ENCODE results near the gene WNK1. TPM values are rescaled to one million over a fixed set of nuclear protein-coding genes. Genes with fewer than 3 reads are reported as not detected.
"Not testable (repeated sequence)": the region's sequence is repeated elsewhere in the genome, so short reads cannot be mapped to it uniquely, and the experiment has no call there.

The WNK1 gene
- 203 TPM for total RNA-seq

DNA sequence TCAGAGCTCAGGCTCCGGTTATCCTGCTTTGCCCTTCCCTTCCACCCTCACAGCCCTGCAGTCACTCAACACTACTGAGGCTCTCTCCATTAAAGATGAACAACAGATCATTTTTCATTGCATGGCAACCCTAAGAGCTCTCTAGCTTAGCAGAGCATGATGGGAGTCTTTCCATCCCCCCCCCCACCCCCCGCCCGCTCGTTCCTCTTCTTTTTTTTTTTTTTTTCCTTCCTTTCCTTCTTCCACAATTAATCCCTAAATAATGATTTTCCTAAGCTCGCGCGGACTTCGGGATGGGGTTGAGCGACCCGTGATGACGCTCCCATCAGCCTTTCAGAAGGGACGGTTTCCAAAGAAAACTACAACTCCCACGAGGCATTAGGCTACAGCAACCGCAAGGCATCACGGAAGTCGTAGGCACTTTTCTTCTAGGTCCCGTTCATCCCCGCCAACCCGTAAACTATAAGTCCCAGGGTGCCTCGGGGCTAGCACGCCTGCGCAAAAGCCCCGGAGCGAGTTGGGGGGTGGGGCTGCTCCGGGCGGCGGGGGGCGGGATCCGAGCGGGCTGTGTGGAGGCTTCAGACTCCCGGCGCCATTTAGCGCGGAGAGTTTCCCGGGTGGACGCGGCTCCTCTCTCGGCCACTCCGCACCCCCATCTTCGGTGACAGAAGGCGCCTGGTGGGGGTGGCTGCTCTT is at the start of gene WNK1:
Gene WNK1, plus strand, starts transcription at position 581 of the 696 bp plus-strand sequence. CDS start 987 bp downstream, outside the sequence.
- peak; percentile 98 for DNase-seq (ENCODE audit: low spot score)

DNA sequence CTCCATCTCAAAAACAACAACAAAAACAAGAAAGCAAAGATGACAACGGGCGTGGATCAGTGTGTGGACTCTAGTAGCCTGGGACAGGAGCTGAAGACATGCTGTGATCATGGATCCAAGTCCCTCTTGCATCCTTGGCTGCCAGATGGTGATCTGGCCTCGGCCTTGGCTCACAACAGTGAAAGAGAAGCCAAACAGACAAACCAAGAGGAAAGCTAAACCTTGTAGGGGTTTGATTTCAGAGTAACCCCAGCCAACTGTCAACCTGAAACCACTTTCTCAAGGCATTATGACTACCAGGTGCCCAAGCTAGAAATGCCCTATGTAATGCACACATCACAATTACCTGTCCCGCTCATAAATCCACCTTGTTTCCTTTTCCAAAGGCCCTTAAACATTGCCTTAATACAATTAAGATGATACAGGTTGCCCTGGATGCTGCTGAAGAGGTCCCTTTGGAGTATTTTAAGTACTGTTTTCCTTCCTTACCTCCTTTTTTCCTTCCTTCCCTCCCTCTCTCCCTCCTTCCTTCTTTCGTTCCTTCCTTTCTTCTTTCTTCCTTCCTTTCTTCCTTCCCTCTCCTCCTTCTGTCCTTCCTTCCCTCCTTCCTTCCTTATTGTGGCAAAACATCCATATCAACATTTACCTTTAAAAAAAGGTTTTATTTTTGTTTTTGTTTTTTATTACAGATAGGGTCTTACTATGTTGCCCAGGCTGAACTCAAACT is 47.7 kb upstream of the WNK1 start:
- no peak for DNase-seq (ENCODE audit: low spot score)

DNA sequence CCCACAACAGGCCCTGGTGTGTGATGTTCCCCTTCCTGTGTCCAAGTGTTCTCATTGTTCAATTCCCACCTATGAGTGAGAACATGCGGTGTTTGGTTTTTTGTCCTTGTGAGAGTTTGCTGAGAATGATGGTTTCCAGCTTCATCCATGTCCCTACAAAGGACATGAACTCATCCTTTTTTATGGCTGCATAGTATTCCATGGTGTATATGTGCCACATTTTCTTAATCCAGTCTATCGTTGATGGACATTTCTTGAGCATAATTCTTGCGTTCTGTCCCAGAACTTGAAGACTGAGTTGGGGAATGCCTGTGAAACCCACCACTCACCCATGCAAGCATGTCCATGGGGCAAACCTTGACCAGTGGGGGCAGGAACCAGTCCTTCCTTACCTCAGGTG is 44.3 kb upstream of the WNK1 start:
- not testable (repeated sequence) for DNase-seq (ENCODE audit: low spot score)

DNA sequence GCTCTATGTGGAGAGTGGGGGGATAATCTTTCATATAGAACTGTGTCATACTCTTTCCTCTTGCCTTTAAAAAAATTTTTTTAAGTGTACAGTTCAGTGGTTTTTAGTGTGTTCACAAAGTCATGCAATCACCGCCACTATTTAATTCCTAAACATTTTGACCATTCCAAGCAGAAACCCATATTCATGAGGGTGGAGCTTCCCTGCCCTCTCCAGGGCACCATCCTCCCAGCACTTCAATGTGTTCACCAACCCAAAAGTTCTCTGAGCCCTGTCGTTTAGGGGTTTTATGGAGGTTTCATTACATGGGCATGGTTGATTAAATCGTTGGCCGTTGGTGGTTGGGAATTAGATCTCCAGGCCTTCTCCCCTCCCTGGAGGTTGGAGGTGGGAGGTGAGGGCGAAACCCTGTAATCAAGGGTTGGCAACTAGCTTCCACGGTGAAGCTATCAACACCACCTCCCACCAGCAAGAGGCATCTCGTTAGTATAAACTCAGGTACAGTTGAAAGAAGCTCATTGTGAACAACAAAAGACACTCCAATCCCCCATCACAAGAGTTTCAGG is 42.8 kb upstream of the WNK1 start:
- DNase-seq (ENCODE audit: low spot score), result no peak

DNA sequence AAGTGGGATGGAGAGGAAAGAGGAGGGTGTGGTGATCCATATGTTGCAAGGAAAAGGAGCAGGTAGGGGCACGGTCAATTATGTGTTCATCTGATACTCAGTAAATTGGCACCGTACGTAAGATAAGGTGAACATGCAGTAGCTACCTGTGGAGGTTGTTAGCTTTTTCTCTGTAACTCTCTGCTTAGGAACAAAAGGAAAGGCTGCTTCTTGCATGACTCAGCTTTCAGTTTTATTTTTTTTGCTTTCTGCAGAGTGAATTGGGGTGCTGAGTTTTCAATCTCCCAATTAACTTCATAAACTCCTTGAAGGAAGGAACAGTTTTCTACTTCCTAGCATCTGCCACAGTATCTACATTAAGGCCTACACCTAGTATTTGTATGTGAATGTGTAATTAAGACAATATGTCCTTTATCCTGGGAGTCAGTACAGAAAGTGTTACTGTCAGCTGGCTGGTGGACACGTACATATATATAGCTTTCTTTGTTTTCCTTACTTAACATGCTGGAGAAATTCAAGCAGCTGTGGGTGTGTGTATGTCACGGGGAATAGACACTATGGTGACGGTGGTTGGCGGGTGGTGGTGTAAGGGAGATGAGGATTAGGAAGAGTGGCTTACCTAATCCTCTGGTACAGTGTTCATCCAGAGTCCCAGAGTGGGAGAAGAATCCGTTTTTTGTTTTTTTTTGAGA is 40.1 kb upstream of the WNK1 start:
- DNase-seq (ENCODE audit: low spot score), result no peak

DNA sequence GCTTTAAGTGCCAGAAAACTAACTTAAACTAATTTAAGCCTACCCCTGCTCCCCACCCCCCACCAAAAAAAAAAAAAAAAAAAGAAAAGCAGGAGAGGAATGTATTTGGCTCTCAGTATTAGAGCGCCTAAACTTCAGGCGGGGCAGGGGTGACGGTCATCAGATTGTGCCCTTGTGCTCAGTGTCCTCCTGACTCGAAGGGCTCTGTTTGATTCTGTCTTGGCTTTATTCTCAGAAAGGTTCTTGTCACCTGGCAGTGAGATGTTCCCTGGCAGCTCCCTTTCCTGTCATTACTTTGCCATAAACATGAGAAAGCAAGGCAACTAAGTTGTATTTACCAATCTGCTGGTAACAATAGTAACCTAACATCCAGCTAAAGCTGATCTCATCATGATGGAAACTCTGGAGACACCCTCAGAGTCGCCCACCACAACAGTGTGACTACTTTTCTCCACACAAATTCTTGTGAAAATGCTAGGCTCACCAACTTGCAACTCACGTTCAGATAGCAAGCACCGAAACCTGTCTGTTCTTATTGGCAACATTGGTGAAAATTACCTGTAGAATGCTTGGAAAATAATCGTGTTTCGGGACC is 39.0 kb upstream of the WNK1 start:
- DNase-seq (ENCODE audit: low spot score), result no peak

DNA sequence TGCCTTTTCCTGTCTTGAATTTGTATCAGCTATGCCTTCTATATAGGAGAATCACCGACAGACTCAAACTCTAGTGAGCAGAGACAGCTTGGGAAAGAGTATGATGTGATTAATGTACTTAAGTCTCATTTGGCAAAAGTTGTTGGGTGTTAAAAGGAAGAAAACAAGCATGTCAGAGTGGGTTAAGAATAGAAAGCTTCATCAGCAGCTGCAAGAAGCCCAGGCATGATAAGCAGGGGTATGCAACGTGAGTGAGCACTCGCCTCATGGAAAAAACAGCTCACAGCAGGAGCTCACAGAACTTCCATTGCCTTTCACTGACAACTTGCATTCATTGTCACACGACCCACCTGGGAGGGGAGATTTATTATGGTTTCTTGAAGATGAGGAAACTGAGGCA is 35.9 kb upstream of the WNK1 start:
- DNase-seq (ENCODE audit: low spot score), result peak; percentile 30

DNA sequence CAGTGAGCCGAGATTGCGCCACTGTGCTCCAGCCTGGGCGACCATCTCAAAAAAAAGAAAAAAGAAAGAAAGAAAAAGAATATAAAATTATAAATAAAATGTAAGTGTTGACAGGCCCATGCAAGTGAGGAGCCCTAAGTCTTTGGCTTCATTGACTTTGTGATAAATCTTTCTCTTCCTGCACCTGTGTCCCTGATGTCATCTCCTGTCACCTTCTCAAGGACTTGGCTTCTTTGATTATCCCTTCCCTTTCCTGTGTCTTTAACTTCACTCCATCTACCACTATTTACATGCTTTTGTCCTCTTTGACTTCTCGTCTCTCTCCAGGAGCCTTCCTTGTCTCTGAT is 33.6 kb upstream of the WNK1 start:
- no peak for DNase-seq (ENCODE audit: low spot score)

DNA sequence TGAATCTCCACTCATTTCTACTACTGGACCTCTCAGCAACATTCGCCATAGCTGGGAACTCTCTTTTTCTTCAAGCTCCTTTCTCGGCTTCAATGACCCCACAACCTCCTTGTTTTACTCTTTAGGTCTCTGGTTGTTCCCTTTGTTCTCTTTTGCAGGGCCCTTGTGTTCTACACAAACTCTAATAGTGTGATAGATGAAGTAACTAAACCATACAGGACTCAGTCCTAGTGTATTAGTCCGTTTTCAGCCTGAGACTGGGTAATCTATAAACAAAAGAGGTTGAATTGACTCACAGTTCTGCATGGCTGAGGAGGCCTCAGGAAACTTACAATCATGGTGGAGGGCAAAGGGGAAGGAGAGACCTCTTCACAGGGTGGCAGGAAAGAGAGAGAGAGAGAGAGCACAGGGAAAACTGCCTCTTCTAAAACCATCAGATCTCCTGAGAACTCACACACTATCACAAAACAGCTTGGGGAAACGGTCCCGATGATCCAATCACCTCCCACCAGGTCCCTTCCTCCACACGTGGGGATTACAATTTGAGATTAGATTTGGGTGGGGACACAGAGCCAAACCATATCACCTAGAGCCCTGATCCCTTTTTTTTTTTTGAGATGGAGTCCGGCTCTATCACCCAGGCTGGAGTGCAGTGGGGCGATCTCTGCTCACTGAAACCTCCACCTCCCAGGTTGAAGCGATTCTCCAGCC is 32.0 kb upstream of the WNK1 start:
- DNase-seq (ENCODE audit: low spot score), result peak; percentile 30

DNA sequence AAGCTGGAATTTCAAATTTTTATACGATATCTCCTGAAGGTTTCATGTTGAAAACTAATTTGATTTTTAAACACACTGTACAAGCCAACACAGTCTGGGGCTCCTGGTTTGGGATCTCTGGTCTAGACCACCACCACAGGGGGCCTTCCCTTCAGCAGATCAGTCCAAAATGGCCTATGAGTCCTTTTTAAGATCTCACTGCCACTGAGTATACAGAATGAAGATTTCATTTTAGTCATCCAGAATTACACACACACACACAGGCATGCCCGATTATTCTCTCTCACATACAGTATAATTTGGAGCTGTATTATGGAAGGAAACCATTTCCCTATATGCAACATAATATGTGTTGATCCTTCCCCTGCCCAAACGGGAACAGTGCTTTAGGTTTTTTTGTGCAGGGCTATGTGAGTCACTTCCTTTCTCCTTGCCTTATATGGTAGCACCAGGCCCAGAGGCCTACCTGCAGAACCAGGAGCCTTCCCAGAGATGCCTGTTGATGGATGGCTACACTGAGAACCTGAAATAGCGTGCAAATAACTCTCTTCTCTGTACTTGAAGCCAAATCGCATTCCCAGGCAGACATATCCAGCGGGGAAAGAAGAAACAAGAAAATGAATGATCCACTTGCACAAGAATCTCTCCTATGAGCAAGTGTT is 28.1 kb upstream of the WNK1 start:
- DNase-seq (ENCODE audit: low spot score), result no peak

DNA sequence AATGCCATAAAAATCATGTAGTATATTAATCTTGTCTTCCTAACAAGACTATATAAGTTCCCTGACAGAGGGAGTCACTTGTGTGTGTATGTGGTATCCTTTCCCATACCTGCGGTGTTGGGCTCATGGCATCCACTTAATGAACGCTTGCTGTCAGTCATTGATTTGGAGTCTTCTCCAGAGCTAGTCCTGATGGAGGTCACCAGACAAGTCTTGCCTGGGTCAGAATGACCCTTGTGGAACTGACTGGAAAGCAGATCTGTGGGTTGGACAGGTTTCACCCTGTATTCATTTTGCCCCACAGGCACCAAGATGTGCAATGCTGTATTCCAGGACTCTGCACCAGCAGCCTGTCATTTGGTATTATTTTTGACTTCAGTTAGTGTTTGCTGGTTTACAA is 27.3 kb upstream of the WNK1 start:
- no peak for DNase-seq (ENCODE audit: low spot score)

DNA sequence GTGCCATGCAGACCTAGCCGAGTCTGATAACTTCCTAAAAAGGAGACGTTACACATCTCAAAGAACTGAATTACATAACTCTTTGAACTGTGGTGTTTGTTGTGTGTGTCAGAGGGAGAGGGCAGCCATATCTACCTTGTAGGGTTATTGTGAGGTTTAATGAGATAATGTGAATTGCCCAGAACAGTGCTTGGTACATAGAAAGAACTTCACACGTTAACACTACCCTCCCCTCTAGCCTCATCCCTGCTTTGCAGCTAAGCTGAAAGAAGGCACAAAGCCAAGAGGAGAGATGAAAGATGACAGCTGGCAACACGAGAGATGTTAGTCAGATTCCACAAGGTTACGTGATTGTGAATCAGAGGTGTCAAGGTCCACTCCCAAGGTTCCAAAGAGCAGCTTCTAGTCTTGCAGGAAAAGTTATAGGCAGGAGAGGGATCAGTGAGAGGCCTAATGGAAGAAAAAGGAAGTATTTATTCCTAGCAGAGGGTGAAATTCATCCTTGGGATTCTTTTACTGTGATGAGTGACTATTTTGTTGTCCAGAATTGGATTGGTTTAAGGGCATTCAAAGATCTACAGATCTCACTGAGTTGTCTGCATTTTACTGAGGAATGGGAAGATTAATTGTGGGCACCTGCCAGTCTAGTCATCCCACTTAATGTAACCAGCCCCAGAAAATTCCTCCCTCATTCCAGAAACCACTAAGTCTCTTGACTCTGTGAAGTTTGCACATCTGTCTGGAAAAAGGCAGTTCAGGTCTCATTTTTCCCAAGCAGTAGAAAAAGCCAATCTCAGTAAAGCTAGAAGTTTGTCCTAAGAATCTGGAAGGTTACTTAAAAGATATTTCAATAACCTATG is 25.9 kb upstream of the WNK1 start:
- DNase-seq (ENCODE audit: low spot score), result no peak

DNA sequence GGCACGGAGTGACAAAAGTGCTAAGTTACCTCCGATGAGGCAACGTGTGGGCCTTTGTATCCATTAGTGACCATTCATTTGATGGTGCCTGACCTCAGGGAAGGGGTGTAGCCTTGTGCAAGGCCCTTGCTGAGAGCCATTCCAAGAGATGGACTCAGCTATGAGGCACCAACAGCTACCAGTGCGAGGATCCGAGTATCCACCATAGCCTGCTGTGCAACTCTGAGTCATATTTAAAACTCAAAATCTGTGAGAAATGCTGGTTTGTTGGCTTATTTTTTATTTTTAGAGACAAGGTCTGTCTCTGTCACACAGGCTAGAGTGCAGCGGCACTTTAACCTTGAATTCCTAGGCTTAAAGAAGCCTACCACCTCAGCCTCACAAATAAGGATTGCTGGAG is 25.1 kb upstream of the WNK1 start:
- no peak for DNase-seq (ENCODE audit: low spot score)

DNA sequence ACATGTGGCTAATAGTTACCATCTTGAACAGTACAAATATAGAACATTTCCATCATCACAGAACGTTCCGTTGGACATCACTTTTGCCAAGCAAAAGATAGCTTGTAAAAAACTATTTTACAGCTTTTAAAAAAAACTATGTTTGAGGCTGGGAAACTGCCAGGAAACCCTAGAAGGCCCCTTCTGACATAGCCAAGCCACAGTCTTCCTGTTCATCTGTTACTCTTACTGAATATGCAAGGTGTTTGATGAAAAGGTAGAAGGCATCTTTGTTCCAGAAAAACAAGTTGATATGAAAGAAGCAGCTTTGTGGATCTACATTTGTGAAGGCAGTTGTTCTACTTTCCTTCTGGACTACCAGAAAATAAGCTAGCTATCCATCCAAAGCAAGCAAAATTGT is 23.6 kb upstream of the WNK1 start:
- no peak for DNase-seq (ENCODE audit: low spot score)

DNA sequence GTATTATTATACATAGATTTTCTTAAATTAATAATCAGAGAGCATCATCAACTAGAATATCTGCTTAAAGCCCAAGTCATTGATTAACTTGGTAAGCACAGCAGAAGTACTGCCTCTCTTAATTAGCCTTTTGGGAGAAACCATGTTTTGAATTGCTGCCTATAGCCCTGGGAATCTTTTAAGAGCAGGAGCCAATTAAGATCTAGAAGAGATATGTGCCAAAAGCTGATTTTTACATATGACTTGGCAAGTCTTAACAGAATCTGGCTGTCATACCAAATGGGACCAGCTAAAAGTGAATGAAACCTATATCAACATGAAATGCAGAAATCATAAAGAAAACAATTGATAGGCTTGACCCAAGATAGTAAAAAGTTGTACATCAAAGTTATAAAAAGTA is 23.2 kb upstream of the WNK1 start:
- DNase-seq (ENCODE audit: low spot score), result no peak

DNA sequence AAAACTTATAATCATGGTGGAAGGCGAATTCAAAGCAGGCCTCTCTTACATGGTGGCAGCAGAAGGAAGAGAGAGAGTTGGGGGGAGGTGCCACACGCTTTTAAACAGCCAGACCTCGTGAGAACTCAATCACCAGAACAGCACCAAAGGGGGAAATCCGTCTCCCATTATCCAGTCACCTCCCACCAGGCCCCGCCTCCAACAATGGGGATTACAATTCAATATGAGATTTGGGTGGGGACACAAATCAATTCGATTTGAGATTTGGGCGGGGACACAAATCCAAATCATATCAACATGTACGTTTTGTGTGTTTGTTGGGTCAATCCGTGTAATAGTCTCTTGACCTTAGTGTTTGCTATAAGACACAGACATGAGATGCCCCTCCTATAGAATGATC is 21.8 kb upstream of the WNK1 start:
- DNase-seq (ENCODE audit: low spot score), result no peak

DNA sequence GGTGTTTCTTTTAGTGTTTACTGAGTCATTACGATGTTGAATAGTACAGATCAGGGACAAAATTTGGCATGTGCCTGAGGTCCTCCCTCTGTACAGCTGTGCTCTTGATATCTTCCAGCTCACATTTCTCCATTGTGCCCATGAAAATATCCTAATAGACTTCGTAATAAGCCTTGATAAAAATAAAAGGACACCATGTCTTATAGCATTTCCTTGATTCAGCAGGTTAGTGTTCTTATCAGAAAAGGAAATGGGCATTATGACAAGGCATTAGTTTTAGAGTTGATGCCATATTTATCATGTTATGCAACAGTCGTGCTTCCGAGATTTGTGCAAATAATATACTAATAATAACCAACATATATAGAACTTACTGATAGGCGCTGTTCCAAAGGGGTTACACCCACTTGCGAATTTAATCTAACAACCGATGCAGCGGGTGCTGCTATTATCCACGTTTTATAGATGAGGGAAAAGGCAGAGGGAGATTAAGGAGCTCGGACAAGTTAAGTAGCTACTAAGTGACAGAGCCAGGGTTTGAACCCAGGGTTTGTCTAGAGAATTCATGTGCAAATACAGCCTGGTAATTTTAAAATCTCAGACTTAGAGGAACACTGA is 15.1 kb upstream of the WNK1 start:
- no peak for DNase-seq (ENCODE audit: low spot score)

DNA sequence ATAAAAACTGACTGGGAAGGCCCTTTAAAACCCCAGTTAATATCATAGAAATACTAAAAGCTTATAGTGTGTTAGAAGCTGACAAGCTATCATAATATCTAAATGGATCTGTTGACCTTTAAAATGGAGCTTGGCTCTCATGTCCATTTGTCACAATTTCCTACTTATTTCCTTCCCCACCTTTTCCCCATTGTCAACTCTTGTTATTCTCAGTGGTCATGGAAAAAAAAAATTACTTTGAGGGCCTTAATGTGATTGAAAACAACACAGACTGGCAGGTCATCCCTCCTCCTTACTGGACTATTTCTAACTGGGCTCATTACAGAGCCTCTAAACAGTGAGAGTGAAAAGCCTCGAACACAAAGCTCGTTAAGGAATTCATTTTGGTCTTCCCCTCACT is 13.7 kb upstream of the WNK1 start:
- no peak for DNase-seq (ENCODE audit: low spot score)

DNA sequence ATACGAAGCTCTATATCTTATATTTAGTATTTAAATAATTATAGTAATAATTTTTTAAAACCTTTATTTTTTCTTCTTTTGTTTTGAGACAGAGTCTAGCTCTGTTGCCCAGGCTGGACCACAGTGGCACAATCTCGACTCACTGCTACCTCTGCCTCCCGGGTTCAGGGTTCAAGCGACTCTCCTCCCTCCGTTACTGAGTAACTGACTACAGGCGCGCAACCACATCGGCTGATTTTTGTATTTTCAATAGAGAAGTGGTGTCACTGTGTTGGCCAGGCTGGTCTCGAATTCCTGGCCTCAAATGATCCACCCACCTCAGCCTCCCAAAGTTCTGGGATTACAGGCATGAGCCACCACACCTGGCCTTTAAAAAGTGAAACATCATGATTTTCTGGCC is 13.0 kb upstream of the WNK1 start:
- no peak for DNase-seq (ENCODE audit: low spot score)

DNA sequence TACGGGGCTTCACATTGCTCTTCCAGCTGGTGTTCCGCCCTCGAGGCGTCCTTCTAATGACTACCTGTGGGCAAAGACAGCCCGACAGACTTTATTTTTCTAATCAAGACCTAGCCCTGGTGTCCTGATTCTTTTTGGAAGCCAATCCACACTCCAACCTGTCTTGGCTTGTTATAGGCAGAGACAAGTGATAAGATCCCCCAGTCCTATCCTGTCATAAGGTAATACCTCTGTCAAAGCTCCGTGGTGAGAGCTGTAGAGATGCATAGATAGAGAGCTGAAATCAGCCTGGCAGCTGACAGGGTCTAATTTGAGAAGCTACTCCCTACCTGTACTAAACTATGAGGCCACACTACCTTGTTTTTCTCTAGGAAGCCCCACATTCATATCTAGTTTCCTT is 11.5 kb upstream of the WNK1 start:
- DNase-seq (ENCODE audit: low spot score), result no peak
